ENCODE data around the gene TSHZ2. TPM values are rescaled to one million over a fixed set of nuclear protein-coding genes. Genes with fewer than 3 reads are reported as not detected.

The TSHZ2 gene
- total RNA-seq, 1 donor from 2014 or later = 5.2 TPM

DNA sequence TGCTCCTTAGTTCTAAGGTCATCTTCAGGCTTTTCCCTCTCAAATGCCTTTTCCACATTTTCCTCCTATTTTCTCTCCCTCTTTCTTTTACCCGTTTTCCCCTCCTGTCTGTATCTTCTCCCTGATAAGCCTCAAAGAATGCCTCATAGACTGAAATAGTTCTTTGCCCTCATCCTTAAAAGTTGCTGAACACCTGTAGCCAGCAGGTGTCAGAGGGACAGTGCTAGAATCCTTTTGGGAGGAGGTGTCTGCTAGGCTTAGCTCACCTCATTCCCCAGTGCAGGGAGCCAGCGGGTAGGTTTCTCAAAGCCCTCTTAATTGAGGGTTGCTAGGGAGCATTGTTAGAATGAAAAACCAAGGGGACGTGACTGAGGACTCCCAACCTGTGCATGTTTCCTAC is 204.0 kb downstream of the TSHZ2 start:
- Histone ChIP-seq H3K9me3 (no peaks in the 10 kb centered on the region), H3K27ac (no peak overlapping the region), H3K4me1 (no peaks in the 10 kb centered on the region), H3K36me3 (no peaks in the 10 kb centered on the region), H3K27me3 (no peaks in the 10 kb centered on the region), H3K4me3 (no peak overlapping the region)
- intact Hi-C loops (cut with DNase I) = no loop called here
- DNase-seq = no peak
- TF ChIP-seq, protein P1, sequence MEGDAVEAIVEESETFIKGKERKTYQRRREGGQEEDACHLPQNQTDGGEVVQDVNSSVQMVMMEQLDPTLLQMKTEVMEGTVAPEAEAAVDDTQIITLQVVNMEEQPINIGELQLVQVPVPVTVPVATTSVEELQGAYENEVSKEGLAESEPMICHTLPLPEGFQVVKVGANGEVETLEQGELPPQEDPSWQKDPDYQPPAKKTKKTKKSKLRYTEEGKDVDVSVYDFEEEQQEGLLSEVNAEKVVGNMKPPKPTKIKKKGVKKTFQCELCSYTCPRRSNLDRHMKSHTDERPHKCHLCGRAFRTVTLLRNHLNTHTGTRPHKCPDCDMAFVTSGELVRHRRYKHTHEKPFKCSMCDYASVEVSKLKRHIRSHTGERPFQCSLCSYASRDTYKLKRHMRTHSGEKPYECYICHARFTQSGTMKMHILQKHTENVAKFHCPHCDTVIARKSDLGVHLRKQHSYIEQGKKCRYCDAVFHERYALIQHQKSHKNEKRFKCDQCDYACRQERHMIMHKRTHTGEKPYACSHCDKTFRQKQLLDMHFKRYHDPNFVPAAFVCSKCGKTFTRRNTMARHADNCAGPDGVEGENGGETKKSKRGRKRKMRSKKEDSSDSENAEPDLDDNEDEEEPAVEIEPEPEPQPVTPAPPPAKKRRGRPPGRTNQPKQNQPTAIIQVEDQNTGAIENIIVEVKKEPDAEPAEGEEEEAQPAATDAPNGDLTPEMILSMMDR (IDR thresholded peaks at IDR 0.05) = no peak
- no peak for ATAC-seq

DNA sequence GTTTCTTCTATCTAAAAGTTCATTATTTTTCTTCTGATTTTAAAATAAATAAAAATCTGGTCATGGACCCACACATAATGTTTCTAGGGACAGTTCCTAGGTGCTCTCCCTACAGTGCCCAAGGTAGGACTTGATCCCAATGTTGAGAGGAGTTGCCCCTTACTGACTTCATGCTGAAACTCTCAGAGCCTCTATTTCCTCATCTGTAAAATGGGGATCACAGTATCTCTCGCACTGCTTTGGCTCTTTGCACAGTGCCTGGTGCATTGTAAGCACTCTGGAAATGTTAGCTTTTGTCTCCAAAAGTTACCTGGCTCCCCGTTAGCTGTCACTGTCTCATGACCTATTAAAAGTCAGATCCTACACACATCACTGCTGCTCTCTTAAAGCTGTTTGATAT is 205.5 kb downstream of the TSHZ2 start:
- TF ChIP-seq, protein P1 (IDR thresholded peaks at IDR 0.05) = no peak
- H3K4me1 ChIP-seq = no peaks in the 10 kb centered on the region
- intact Hi-C loops (cut with DNase I) = no loop called here
- H3K4me3 ChIP-seq = no peak overlapping the region
- no peaks in the 10 kb centered on the region for H3K27me3 ChIP-seq
- DNase-seq (no peak), ATAC-seq (no peak)
- no peaks in the 10 kb centered on the region for H3K36me3 ChIP-seq
- no peaks in the 10 kb centered on the region for H3K9me3 ChIP-seq
- H3K27ac ChIP-seq = no peak overlapping the region

DNA sequence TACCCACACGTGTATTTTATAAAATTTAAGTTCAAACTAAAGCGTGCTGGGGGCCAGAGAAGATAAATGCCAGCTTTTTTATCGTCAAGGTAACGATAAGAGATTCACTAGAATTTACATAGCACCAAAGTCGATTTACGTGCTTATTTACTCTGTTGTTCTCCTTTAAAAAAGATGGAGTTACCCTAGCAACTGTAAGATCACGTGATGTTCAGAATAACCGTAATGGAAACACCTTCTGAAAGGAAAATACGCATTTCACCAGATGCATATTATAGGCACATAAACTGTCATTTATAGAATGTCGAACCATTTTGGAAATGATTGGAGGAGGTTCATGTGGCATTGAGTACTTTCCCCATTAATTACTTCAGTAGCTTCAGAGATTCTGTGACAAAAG is 207.6 kb downstream of the TSHZ2 start:
- no peaks in the 10 kb centered on the region for H3K27me3 ChIP-seq
- no peak overlapping the region for H3K27ac ChIP-seq
- intact Hi-C loops (cut with DNase I) = no loop called here
- H3K9me3 ChIP-seq = no peaks in the 10 kb centered on the region
- ATAC-seq = no peak
- TF ChIP-seq, protein P1 (IDR thresholded peaks at IDR 0.05) = no peak
- no peak overlapping the region for H3K4me3 ChIP-seq
- no peak for DNase-seq
- no peaks in the 10 kb centered on the region for H3K36me3 ChIP-seq
- H3K4me1 ChIP-seq = no peaks in the 10 kb centered on the region

DNA sequence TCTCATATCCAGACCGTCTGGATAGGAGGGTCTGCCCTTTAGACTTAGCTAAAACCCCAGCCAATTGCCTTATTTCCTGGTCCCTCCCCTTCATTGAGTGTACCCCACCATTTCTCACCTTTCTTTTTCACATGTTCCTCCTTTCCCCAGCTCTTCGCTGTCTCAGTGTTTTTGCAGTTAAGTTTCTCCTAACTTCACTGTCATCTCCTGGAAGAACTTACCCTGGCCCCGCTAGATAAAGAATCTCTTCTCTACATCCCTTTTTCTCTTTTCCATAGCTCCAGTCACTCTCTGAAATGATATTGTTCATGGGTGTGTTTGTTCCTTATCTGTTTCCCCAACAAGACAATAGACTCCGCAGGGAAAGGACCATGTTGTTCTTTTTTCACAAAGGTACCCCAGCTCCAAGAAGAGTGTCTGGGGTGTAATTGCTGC is 208.8 kb downstream of the TSHZ2 start:
- DNase-seq (no peak), ATAC-seq (no peak)
- no peaks in the 10 kb centered on the region for H3K27me3 ChIP-seq
- no peaks in the 10 kb centered on the region for H3K9me3 ChIP-seq
- intact Hi-C loops (cut with DNase I) = no loop called here
- no peaks in the 10 kb centered on the region for H3K4me1 ChIP-seq
- no peak overlapping the region for H3K4me3 ChIP-seq
- TF ChIP-seq, protein P1 (IDR thresholded peaks at IDR 0.05) = no peak
- H3K27ac ChIP-seq = no peak overlapping the region
- H3K36me3 ChIP-seq = no peaks in the 10 kb centered on the region

- H3K27me3 ChIP-seq = no peaks in the 10 kb centered on the region
- intact Hi-C loops (cut with DNase I) = no loop called here
- H3K4me1 ChIP-seq = no peaks in the 10 kb centered on the region
- no peak overlapping the region for H3K27ac ChIP-seq
- no peak overlapping the region for H3K4me3 ChIP-seq
- ATAC-seq (no peak), DNase-seq (no peak)
- TF ChIP-seq, protein P1 (IDR thresholded peaks at IDR 0.05) = no peak
- no peaks in the 10 kb centered on the region for H3K9me3 ChIP-seq
- H3K36me3 ChIP-seq = no peaks in the 10 kb centered on the region
Observed at GRCh38 chr20:53181866-53182376, 209.8 kb downstream of the TSHZ2 start.

DNA sequence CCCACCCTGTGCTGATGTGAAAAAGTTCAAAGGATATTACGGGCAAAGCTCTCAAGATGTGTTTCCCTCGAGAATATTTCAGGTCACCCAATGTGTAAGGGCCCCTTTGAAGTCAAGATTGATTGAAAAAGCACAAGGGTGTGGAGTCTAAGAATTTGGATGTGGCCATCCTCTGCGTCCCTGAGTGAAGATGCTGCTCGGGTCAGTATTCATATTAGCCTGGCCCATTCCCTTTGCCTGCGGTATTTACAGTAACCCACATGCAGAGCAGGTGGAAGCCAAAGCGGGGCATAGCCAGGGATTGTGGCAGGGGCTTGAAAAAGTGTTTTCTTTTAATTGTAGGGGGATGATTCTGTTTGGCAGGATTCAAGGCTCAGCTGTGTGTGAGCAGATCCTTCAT is 211.0 kb downstream of the TSHZ2 start:
- DNase-seq (no peak), ATAC-seq (no peak)
- H3K27me3 ChIP-seq = no peaks in the 10 kb centered on the region
- H3K36me3 ChIP-seq = no peaks in the 10 kb centered on the region
- TF ChIP-seq, protein P1 (IDR thresholded peaks at IDR 0.05) = no peak
- no peak overlapping the region for H3K27ac ChIP-seq
- no peak overlapping the region for H3K4me3 ChIP-seq
- no peaks in the 10 kb centered on the region for H3K4me1 ChIP-seq
- H3K9me3 ChIP-seq = no peaks in the 10 kb centered on the region
- intact Hi-C loops (cut with DNase I) = no loop called here

All from upper lobe of right lung (tissue), 1 donor.